ENCODE data around the gene JAG2.

DNA sequence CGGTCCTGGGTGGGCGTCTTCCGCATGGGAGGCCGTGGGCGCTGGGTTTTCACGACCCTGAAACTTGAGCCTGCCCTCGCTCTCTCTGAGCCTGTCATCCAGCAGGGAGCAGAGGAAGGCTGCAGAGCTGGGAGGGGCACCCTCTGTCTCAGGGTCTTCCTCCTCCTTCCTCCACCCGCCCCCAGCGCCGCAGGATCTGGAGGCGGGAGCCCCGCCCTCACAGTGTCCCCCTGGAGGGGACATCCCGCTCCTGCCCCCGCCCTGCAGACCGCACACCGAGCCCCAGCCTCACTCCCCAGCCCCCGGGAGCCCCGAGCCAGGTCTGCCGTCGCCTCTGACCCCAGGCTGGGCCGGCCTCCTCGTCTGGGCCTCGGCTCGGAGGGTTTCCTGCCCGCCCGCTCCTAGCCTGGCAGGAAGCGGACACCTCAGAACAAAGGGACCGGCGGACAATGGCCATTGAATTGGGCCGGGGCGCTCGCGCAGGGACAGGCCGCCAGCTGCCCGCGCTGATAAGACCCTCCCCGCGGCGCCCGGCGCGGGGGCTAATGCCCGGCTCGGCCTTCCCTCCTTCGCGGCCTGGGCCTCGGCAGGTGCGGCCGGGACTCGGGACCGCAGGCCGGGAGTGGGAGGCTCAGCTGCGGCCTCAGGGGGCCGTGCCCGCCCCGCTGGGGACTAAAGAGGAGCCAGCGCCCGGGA is 27.8 kb upstream of the JAG2 start:
- TF ChIP-seq EZH2 (IDR thresholded peaks at IDR 0.05) = no peak
- no peak for TF ChIP-seq POLR2AphosphoS5 (IDR thresholded peaks at IDR 0.05; ENCODE audit: borderline replicate concordance, low read depth, low read length)
